HEK293 (cell line): ENCODE results near the gene RSRP1.

Source experiments
- CTCF ChIA-PET: fragments of 350-600 bp; formaldehyde crosslinking; extraction: SDS; loops from one replicate; lab custom pipeline; 2021; ENCODE audit warnings: antibody characterized with exemption; lab: Yijun Ruan, JAX
- POLR2A ChIA-PET: fragments of 300-600 bp; formaldehyde crosslinking; extraction: SDS; loops from one replicate; lab custom pipeline; 2020; ENCODE audit warnings: antibody characterized with exemption, inconsistent platforms; lab: Yijun Ruan, JAX
- H3K27ac ChIP-seq: fragments of 200-500 bp; sonication (Bioruptor generic); 2 replicates; pipeline ENCODE4 v1.5.1; 2014; ENCODE audit warnings: low read depth, low read length, control low read depth, inconsistent platforms; ENCODE audit errors: extremely low read depth
- H3K36me3 ChIP-seq, 2 experiments: fragments of 200-500 bp in 1 of 2; sonication (Bioruptor generic) in 1 of 2; 1 replicate in 1 of 2; 2 replicates in 1 of 2; pipeline ENCODE4 v1.5.1; 2014 to 2017; ENCODE audit warnings: inconsistent platforms in 2 of 2, low read length in 2 of 2; ENCODE audit not compliant: control insufficient read depth in 2 of 2, insufficient read depth in 1 of 2
- H3K4me1 ChIP-seq: fragments of 200-500 bp; sonication (Bioruptor generic); 2 replicates; pipeline ENCODE4 v1.5.1; 2014; ENCODE audit warnings: mild to moderate bottlenecking, low read length, inconsistent platforms; ENCODE audit not compliant: control insufficient read depth, insufficient read depth
- H3K4me3 ChIP-seq: 2 replicates; pipeline ENCODE4 v1.5.1; 2011; ENCODE audit warnings: low read depth, mild to moderate bottlenecking, control low read depth, low read length, moderate library complexity
- H3K9me3 ChIP-seq: fragments of 200-500 bp; sonication (Bioruptor generic); 2 replicates; pipeline ENCODE4 v1.5.1; 2014; ENCODE audit warnings: low read depth, low read length, inconsistent platforms; ENCODE audit not compliant: control insufficient read depth, insufficient read depth
- GLIS1 ChIP-seq: fragments of 450-650 bp; formaldehyde crosslinking; IDR thresholded peaks from 2 replicates; pipeline ENCODE4 v1.5.1; 2016; ENCODE audit warnings: missing biosample characterization, missing genetic modification characterization
- IKZF3 ChIP-seq: fragments of 450-650 bp; IDR thresholded peaks from 2 replicates; pipeline ENCODE4 v1.5.0; 2018; ENCODE audit warnings: missing biosample characterization, mild to moderate bottlenecking, missing genetic modification characterization, moderate library complexity
- KLF16 ChIP-seq: fragments of 450-650 bp; formaldehyde crosslinking; IDR thresholded peaks from 2 replicates; pipeline ENCODE4 v1.5.1; 2017; ENCODE audit warnings: missing biosample characterization, missing genetic modification characterization
- PATZ1 ChIP-seq: fragments of 450-650 bp; formaldehyde crosslinking; IDR thresholded peaks from 2 replicates; pipeline ENCODE4 v1.5.1; 2016; ENCODE audit warnings: missing biosample characterization, missing genetic modification characterization
- SP2 ChIP-seq: fragments of 450-650 bp; formaldehyde crosslinking; IDR thresholded peaks from 2 replicates; pipeline ENCODE4 v1.5.1; 2016; ENCODE audit warnings: missing biosample characterization, missing genetic modification characterization
- SP3 ChIP-seq: fragments of 450-650 bp; formaldehyde crosslinking; IDR thresholded peaks from 2 replicates; pipeline ENCODE4 v1.5.1; 2016; ENCODE audit warnings: missing biosample characterization, missing genetic modification characterization
- ZBTB49 ChIP-seq: fragments of 450-650 bp; formaldehyde crosslinking; IDR thresholded peaks from 2 replicates; pipeline ENCODE4 v1.5.1; 2016; ENCODE audit warnings: missing biosample characterization, missing genetic modification characterization, low read depth
- ZNF10 ChIP-seq: fragments of 450-650 bp; formaldehyde crosslinking; IDR thresholded peaks from 2 replicates; pipeline ENCODE4 v1.5.1; 2017; ENCODE audit warnings: missing biosample characterization, missing genetic modification characterization
- ZNF121 ChIP-seq: fragments of 450-650 bp; formaldehyde crosslinking; IDR thresholded peaks from 2 replicates; pipeline ENCODE4 v1.5.1; 2016; ENCODE audit warnings: missing biosample characterization, missing genetic modification characterization
- ZNF132 ChIP-seq: fragments of 450-650 bp; formaldehyde crosslinking; IDR thresholded peaks from 2 replicates; pipeline ENCODE4 v1.5.1; 2017; ENCODE audit warnings: missing biosample characterization, missing genetic modification characterization, borderline replicate concordance
- ZNF16 ChIP-seq: fragments of 450-650 bp; formaldehyde crosslinking; IDR thresholded peaks from 2 replicates; pipeline ENCODE4 v1.5.1; 2016; ENCODE audit warnings: low read depth, missing biosample characterization, missing genetic modification characterization
- ZNF211 ChIP-seq: fragments of 450-650 bp; formaldehyde crosslinking; IDR thresholded peaks from 2 replicates; pipeline ENCODE4 v1.5.1; 2016; ENCODE audit warnings: low read depth, missing biosample characterization, missing genetic modification characterization
- ZNF404 ChIP-seq: fragments of 450-650 bp; formaldehyde crosslinking; IDR thresholded peaks from 2 replicates; pipeline ENCODE4 v1.5.1; 2017; ENCODE audit warnings: missing biosample characterization, missing genetic modification characterization
- ZNF488 ChIP-seq: fragments of 450-650 bp; formaldehyde crosslinking; IDR thresholded peaks from 2 replicates; pipeline ENCODE4 v1.5.1; 2016; ENCODE audit warnings: missing biosample characterization, missing genetic modification characterization
- ZNF518A ChIP-seq: fragments of 450-650 bp; formaldehyde crosslinking; conservative IDR thresholded peaks from 2 replicates; pipeline ENCODE4 v1.5.1; 2016; ENCODE audit warnings: low read depth, missing biosample characterization, missing genetic modification characterization
- ZNF654 ChIP-seq: fragments of 450-650 bp; formaldehyde crosslinking; IDR thresholded peaks from 2 replicates; pipeline ENCODE4 v1.5.1; 2016; ENCODE audit warnings: low read depth, missing biosample characterization, missing genetic modification characterization
- ZNF704 ChIP-seq: fragments of 450-650 bp; formaldehyde crosslinking; IDR thresholded peaks from 2 replicates; pipeline ENCODE4 v1.5.1; 2016; ENCODE audit warnings: missing biosample characterization, missing genetic modification characterization
- ZNF785 ChIP-seq: fragments of 450-650 bp; formaldehyde crosslinking; IDR thresholded peaks from 2 replicates; pipeline ENCODE4 v1.5.1; 2016; ENCODE audit warnings: missing biosample characterization, missing genetic modification characterization
- ZSCAN23 ChIP-seq: fragments of 450-650 bp; formaldehyde crosslinking; IDR thresholded peaks from 2 replicates; pipeline ENCODE4 v1.5.1; 2016; ENCODE audit warnings: missing biosample characterization, missing genetic modification characterization

RSRP1 gene

GRCh38 chr1:25201006-25201405, 46.2 kb downstream of the RSRP1 start (continued):
- no peak for TF ChIP-seq ZSCAN23 (tag by site-specific recombination)
- TF ChIP-seq ZNF121 (tag by site-specific recombination), result no peak
- no peak for TF ChIP-seq ZNF16 (tag by site-specific recombination)
- no peak for TF ChIP-seq ZNF10
- no peak for TF ChIP-seq ZNF132 (tag by site-specific recombination)
- TF ChIP-seq SP3 (tag by site-specific recombination), result no peak
- no peak for TF ChIP-seq PATZ1 (tag by site-specific recombination)
- TF ChIP-seq ZNF404 (tag by site-specific recombination), result no peak

GRCh38 chr1:25199819-25200620, 47.2 kb downstream of the RSRP1 start:
- Histone ChIP-seq H3K9me3 (no peaks in the 10 kb centered on the region), H3K4me3 (no peak overlapping the region), H3K27ac (no peak overlapping the region), H3K4me1 (no peaks in the 10 kb centered on the region; the same call in 1 of the 2 replicates), H3K36me3 (no peaks in the 10 kb centered on the region)
- TF ChIP-seq ZNF785 (tag by site-specific recombination), result no peak
- no peak for TF ChIP-seq ZNF518A
- TF ChIP-seq ZBTB49 (tag by site-specific recombination), result no peak
- TF ChIP-seq IKZF3 (tag by site-specific recombination), result no peak
- no peak for TF ChIP-seq GLIS1 (tag by site-specific recombination)
- no peak for TF ChIP-seq ZNF211 (tag by site-specific recombination)
- no peak for TF ChIP-seq ZNF704 (tag by site-specific recombination)
- no peak for TF ChIP-seq ZNF488 (tag by site-specific recombination)
- no peak for TF ChIP-seq KLF16 (tag by site-specific recombination)
- no peak for TF ChIP-seq SP2
- TF ChIP-seq ZNF654, result no peak
- POLR2A ChIA-PET, result no interaction called here
- CTCF ChIA-PET, result interaction anchor here (0.6 to 0.8 kb wide), 3 partner anchors 128 to 711 kb away, joined by 3 to 5 read pairs (median 3); no protein-coding TSS in a partner anchor
